Neural progenitor cell (in vitro differentiated cells): Measurements from ENCODE around the gene PHC3. TPM values are rescaled to one million over a fixed set of nuclear protein-coding genes. Genes with fewer than 3 reads are reported as not detected.

Source experiments
- DNase-seq: peaks from one replicate; pipeline ENCODE4 v3.0.0-alpha.2; 2016; ENCODE audit warnings: low spot score
- H2AFZ ChIP-seq: fragments of 200-600 bp; sonication (generic); replicated peaks from 2 replicates; pipeline ENCODE4 v1.6.1; 2016; ENCODE audit warnings: antibody characterized with exemption
- H3F3A ChIP-seq: fragments of 200-600 bp; sonication (generic); 2 replicates; pipeline ENCODE4 v1.6.1; 2016; ENCODE audit warnings: antibody characterized with exemption, low read depth
- H3K27ac ChIP-seq: fragments of 200-600 bp; sonication (generic); 2 replicates; pipeline ENCODE4 v1.5.1; 2016; ENCODE audit warnings: mild to moderate bottlenecking
- H3K27me3 ChIP-seq: fragments of 200-600 bp; sonication (generic); 2 replicates; pipeline ENCODE4 v1.6.1; 2016; ENCODE audit warnings: mild to moderate bottlenecking, moderate library complexity
- H3K36me3 ChIP-seq: fragments of 200-600 bp; sonication (generic); 2 replicates; pipeline ENCODE4 v1.5.1; 2016
- H3K4me1 ChIP-seq: fragments of 200-600 bp; sonication (generic); 2 replicates; pipeline ENCODE4 v1.6.1; 2016; ENCODE audit warnings: mixed run types
- H3K4me2 ChIP-seq: fragments of 200-600 bp; sonication (generic); 2 replicates; pipeline ENCODE4 v1.6.1; 2016
- H3K4me3 ChIP-seq: fragments of 200-600 bp; sonication (generic); 2 replicates; pipeline ENCODE4 v1.5.1; 2016
- H3K79me2 ChIP-seq: fragments of 200-600 bp; sonication (generic); 2 replicates; pipeline ENCODE4 v1.6.1; 2016; ENCODE audit warnings: low read depth
- H3K9ac ChIP-seq: fragments of 200-600 bp; sonication (generic); 2 replicates; pipeline ENCODE4 v1.6.1; 2016
- H3K9me3 ChIP-seq: fragments of 200-600 bp; sonication (generic); 2 replicates; pipeline ENCODE4 v1.5.1; 2016; ENCODE audit warnings: low read depth
- H4K20me1 ChIP-seq: fragments of 200-600 bp; sonication (generic); 2 replicates; pipeline ENCODE4 v1.6.1; 2016; ENCODE audit warnings: low read depth
- H3K27ac Mint-ChIP-seq: 3 replicates; pipeline ENCODE4 v1.8.0; 2021; ENCODE audit warnings: mixed read lengths
- H3K27me3 Mint-ChIP-seq: 2 replicates; pipeline ENCODE4 v1.8.0; 2022; ENCODE audit warnings: low read depth, mild to moderate bottlenecking, inconsistent platforms, moderate library complexity, mixed read lengths; ENCODE audit not compliant: insufficient read depth
- H3K36me3 Mint-ChIP-seq: 3 replicates; pipeline ENCODE4 v1.8.0; 2021; ENCODE audit warnings: mixed read lengths
- H3K4me1 Mint-ChIP-seq: 3 replicates; pipeline ENCODE4 v1.8.0; 2021; ENCODE audit warnings: mixed read lengths
- H3K4me3 Mint-ChIP-seq: 3 replicates; pipeline ENCODE4 v1.8.0; 2021; ENCODE audit warnings: mild to moderate bottlenecking, moderate library complexity, mixed read lengths
- H3K9me3 Mint-ChIP-seq: 3 replicates; pipeline ENCODE4 v1.8.0; 2020; ENCODE audit warnings: mixed read lengths
- EZH2 ChIP-seq: fragments of 200-600 bp; sonication (generic); IDR thresholded peaks from 2 replicates; pipeline ENCODE4 v1.6.1; 2017; ENCODE audit warnings: antibody characterized with exemption, mild to moderate bottlenecking, moderate library complexity
- EZH2phosphoT487 ChIP-seq: fragments of 200-600 bp; sonication (generic); IDR thresholded peaks from 2 replicates; pipeline ENCODE4 v1.6.1; 2017; ENCODE audit warnings: antibody characterized with exemption
- total RNA-seq: library from RNA; depleted of rRNA; stranded (reverse); fragments of >200 nt; gene quantifications from 2 replicates; pipeline ENCODE4 v1.2.3, GENCODE V29; 2015; ENCODE audit warnings: low replicate concordance
- TF ChIP-seq, protein P1 (sequence below): fragments of 200-600 bp; sonication (generic); IDR thresholded peaks from 2 replicates; pipeline ENCODE4 v1.5.1; 2017; ENCODE audit warnings: antibody characterized with exemption, mild to moderate bottlenecking

PHC3 gene
- total RNA-seq, 1 donor from 2014 or later = 27.3 TPM

DNA sequence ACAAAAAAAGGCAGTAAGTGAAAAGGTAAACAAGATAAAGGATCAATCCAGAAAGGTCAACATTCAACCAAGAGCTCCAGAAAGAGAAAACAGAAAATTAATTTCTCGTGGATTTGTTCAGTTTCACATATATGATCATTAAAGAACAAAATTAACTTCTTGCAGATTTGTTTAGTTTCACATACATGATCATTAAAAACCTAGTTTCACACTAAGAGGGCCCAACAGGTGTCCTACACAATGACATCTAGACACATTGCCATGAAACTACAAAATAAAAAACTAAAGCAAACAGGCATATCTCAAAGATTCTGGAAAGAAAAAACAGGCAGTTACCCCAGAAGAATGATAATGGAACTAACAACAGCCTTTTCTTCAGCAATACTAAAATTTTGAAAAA lies 22.1 kb downstream of the PHC3 start:
- no peak for DNase-seq
- no peak overlapping the region for H3K9ac ChIP-seq
- no peak overlapping the region for H3K4me3 Mint-ChIP-seq
- H3K36me3 Mint-ChIP-seq = peaks cover 52% of the 10 kb centered on the region
- no peak overlapping the region for H3K4me3 ChIP-seq
- H3K27ac ChIP-seq = no peak overlapping the region
- H2AFZ ChIP-seq = no peak overlapping the region
- H3K4me1 ChIP-seq = no peaks in the 10 kb centered on the region
- peaks cover 21% of the 10 kb centered on the region for H3K9me3 Mint-ChIP-seq
- peaks cover 14% of the 10 kb centered on the region for H4K20me1 ChIP-seq
- H3K27me3 Mint-ChIP-seq = no peaks in the 10 kb centered on the region
- TF ChIP-seq EZH2phosphoT487 (no peak), EZH2 (no peak)
- TF ChIP-seq, protein P1, sequence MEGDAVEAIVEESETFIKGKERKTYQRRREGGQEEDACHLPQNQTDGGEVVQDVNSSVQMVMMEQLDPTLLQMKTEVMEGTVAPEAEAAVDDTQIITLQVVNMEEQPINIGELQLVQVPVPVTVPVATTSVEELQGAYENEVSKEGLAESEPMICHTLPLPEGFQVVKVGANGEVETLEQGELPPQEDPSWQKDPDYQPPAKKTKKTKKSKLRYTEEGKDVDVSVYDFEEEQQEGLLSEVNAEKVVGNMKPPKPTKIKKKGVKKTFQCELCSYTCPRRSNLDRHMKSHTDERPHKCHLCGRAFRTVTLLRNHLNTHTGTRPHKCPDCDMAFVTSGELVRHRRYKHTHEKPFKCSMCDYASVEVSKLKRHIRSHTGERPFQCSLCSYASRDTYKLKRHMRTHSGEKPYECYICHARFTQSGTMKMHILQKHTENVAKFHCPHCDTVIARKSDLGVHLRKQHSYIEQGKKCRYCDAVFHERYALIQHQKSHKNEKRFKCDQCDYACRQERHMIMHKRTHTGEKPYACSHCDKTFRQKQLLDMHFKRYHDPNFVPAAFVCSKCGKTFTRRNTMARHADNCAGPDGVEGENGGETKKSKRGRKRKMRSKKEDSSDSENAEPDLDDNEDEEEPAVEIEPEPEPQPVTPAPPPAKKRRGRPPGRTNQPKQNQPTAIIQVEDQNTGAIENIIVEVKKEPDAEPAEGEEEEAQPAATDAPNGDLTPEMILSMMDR = no peak
- no peaks in the 10 kb centered on the region for H3K4me1 Mint-ChIP-seq
- H3K27ac Mint-ChIP-seq = no peak overlapping the region
- peaks cover 4% of the 10 kb centered on the region for H3F3A ChIP-seq
- H3K4me2 ChIP-seq = no peak overlapping the region
- peaks cover 99% of the 10 kb centered on the region for H3K79me2 ChIP-seq
- H3K36me3 ChIP-seq = peaks cover 23% of the 10 kb centered on the region
- H3K27me3 ChIP-seq = no peaks in the 10 kb centered on the region
- H3K9me3 ChIP-seq = no peaks in the 10 kb centered on the region

DNA sequence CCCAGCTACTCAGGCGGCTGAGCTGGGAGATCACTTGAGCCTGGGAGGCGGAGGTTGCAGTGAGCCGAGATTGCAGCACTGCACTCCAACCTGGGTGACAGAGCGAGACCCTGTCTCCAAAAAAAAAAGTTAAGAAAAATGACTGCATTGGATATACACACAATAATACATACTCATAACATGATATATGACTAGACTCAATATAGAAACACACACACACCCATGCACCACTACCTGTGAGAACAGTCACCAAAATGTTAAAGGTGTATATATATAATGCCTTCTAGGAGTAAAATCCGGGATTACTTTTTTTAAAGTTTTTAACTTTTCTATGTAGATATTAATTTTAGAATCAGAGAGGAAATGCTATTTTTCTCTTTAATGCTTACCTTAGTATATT lies 25.9 kb downstream of the PHC3 start:
- no peak for DNase-seq
- H3K4me3 Mint-ChIP-seq = no peak overlapping the region
- H3F3A ChIP-seq = peaks cover 4% of the 10 kb centered on the region
- no peak overlapping the region for H3K9ac ChIP-seq
- H3K36me3 ChIP-seq = peaks cover 17% of the 10 kb centered on the region
- peaks cover 9% of the 10 kb centered on the region for H3K9me3 Mint-ChIP-seq
- no peak for TF ChIP-seq EZH2phosphoT487
- TF ChIP-seq, protein P1 = no peak
- no peak for TF ChIP-seq EZH2
- H2AFZ ChIP-seq = no peak overlapping the region
- H3K27ac Mint-ChIP-seq = no peak overlapping the region
- H3K4me1 Mint-ChIP-seq = no peaks in the 10 kb centered on the region
- H3K4me3 ChIP-seq = no peak overlapping the region
- H3K4me2 ChIP-seq = no peak overlapping the region
- H3K27ac ChIP-seq = no peak overlapping the region
- no peaks in the 10 kb centered on the region for H3K4me1 ChIP-seq
- H3K36me3 Mint-ChIP-seq = peaks cover 37% of the 10 kb centered on the region
- H4K20me1 ChIP-seq = peaks cover 14% of the 10 kb centered on the region
- no peaks in the 10 kb centered on the region for H3K9me3 ChIP-seq
- no peaks in the 10 kb centered on the region for H3K27me3 ChIP-seq
- H3K79me2 ChIP-seq = peaks cover 97% of the 10 kb centered on the region
- H3K27me3 Mint-ChIP-seq = no peaks in the 10 kb centered on the region

DNA sequence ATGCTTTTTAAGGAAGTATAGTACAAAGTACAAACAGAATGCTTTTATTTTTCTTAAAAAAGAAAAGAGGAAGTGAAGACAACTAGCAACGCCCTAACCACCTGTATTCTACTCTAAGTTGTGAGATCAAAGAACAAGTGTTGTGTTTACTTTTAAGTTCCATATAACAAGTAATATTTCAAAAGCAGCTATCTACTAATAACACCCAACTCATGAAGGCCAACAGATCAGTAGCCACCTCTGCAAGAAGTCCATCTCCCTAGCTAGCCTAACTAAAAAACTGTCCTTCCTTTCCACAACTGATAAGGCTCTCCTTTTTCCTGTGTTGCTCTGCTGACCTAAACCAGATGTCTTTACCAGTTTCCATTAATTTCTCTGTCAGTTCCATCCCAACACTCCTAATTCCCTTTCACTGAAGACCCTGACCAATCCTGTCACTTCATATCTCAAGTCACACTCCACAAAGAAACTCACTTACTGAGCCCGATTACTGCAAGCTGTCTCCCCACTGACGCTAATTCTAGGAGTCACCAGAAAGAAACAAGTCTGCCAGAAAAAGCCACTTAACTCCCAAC lies 26.9 kb downstream of the PHC3 start:
- H3K4me1 ChIP-seq = no peaks in the 10 kb centered on the region
- no peak overlapping the region for H2AFZ ChIP-seq
- Mint-ChIP-seq H3K27ac (no peak overlapping the region), H3K36me3 (peaks cover 33% of the 10 kb centered on the region), H3K9me3 (peaks cover 4% of the 10 kb centered on the region), H3K27me3 (no peaks in the 10 kb centered on the region), H3K4me1 (no peaks in the 10 kb centered on the region), H3K4me3 (no peak overlapping the region)
- H3K9ac ChIP-seq = no peak overlapping the region
- no peak overlapping the region for H3K4me3 ChIP-seq
- no peak overlapping the region for H3K27ac ChIP-seq
- no peak overlapping the region for H3K4me2 ChIP-seq
- peaks cover 94% of the 10 kb centered on the region for H3K79me2 ChIP-seq
- TF ChIP-seq EZH2 (no peak), EZH2phosphoT487 (no peak)
- peaks cover 14% of the 10 kb centered on the region for H4K20me1 ChIP-seq
- no peaks in the 10 kb centered on the region for H3K27me3 ChIP-seq
- no peaks in the 10 kb centered on the region for H3K9me3 ChIP-seq
- DNase-seq = peak; percentile 2
- peaks cover 4% of the 10 kb centered on the region for H3F3A ChIP-seq
- H3K36me3 ChIP-seq = peaks cover 10% of the 10 kb centered on the region

DNA sequence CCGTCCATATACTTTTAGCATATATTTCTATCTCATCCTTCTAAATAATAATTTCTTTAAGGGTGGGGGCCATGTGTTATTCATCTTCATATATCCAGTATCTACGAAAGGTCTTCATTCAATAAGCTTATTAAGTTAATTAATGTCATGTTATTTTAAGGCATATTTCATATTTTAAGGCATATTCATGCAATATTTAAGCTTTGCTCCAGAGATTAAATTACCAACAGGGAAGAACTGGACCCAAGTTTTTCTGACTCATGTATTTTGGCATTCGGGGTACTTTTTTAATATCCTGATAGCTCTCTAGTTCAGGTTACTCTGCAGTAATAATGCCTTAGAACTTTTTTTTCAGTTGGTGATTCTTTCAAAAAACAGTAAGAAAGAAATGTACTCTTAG lies 27.4 kb downstream of the PHC3 start:
- Histone ChIP-seq H3K4me1 (no peaks in the 10 kb centered on the region), H3K27ac (no peak overlapping the region), H3K9me3 (no peaks in the 10 kb centered on the region), H3K27me3 (no peaks in the 10 kb centered on the region), H3K36me3 (peaks cover 4% of the 10 kb centered on the region), H3K4me2 (no peak overlapping the region), H3K79me2 (peaks cover 94% of the 10 kb centered on the region), H3K9ac (no peak overlapping the region), H4K20me1 (peaks cover 14% of the 10 kb centered on the region), H3F3A (peaks cover 4% of the 10 kb centered on the region), H3K4me3 (no peak overlapping the region), H2AFZ (no peak overlapping the region)
- DNase-seq = no peak
- TF ChIP-seq, protein P1 = no peak
- TF ChIP-seq EZH2 = no peak
- no peak for TF ChIP-seq EZH2phosphoT487
- peaks cover 31% of the 10 kb centered on the region for H3K36me3 Mint-ChIP-seq
- no peaks in the 10 kb centered on the region for H3K27me3 Mint-ChIP-seq
- H3K9me3 Mint-ChIP-seq = peaks cover 4% of the 10 kb centered on the region
- H3K4me1 Mint-ChIP-seq = no peaks in the 10 kb centered on the region
- H3K27ac Mint-ChIP-seq = no peak overlapping the region
- H3K4me3 Mint-ChIP-seq = no peak overlapping the region
